Activated T-cell treated with anti-CD3 and anti-CD28 coated beads, Interleukin-2, amount 50 U/mL, for 4 hours (primary cell): ENCODE data around the gene SLC7A9. TPM values are rescaled to one million over a fixed set of nuclear protein-coding genes. Genes with fewer than 3 reads are reported as not detected.

ENCODE experiments used
- ATAC-seq, 2 donors: fragments of 200-7000 bp; cut with Tn5 transposase; one replicate each; pipeline ENCODE4 v1.10.0; 2021
- DNase-seq: peaks from one replicate; pipeline ENCODE4 v3.0.0-alpha.2; 2020
- H3K27me3 Mint-ChIP-seq: one replicate; pipeline ENCODE4 v1.8.0; 2021; ENCODE audit warnings: low read depth, mixed read lengths
- H3K36me3 Mint-ChIP-seq: one replicate; pipeline ENCODE4 v1.8.0; 2022; ENCODE audit warnings: mixed read lengths; ENCODE audit not compliant: insufficient read depth
- H3K4me1 Mint-ChIP-seq: one replicate; pipeline ENCODE4 v1.8.0; 2021; ENCODE audit warnings: low read depth, mixed read lengths
- H3K4me3 Mint-ChIP-seq: one replicate; pipeline ENCODE4 v1.8.0; 2021; ENCODE audit warnings: mild to moderate bottlenecking, moderate library complexity, mixed read lengths
- H3K9me3 Mint-ChIP-seq: one replicate; pipeline ENCODE4 v1.8.0; 2021; ENCODE audit warnings: mixed read lengths
- total RNA-seq, 3 donors: library from RNA; stranded (reverse); gene quantifications; one replicate each; pipeline ENCODE4 v1.2.1, GENCODE V29; 2021

SLC7A9 gene
- not detected for total RNA-seq

DNA sequence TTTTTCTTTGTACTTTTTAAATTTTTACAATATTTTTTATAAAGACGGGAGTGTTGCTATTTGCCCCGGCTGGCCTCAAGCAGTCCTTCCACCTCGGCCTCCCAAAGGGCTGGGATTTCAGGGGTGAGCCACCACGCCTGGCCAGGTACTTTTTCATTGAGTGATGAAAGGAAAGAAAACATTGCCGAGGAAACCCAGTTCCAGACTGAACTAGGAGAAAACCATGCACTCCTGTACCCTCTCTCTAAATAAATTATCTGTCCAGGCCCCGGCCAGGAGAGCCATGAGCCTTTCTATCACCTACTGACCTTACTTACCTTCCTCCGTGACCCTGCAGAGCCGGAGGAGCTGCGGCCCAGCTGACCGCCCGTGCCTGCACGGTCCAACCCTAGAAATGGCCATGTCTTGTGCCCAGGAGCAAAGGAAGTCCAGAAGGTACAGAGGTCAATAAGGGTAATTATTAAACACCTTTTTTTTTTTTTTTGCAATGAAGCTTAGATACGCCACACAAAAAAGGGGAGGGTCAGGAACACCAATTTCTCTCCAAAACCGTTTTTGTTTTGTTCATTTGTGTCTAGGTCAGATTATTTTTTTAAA is at the start of gene SLC7A9:
TSS of gene SLC7A9 (minus strand) at position 399 of the 597 bp plus-strand sequence. CDS start 1,233 bp downstream, outside the sequence.
- Mint-ChIP-seq H3K4me3 (no peak within 1 kb of the TSS), H3K9me3 (no peaks in the 10 kb centered on the region), H3K4me1 (no peaks in the 10 kb centered on the region), H3K27me3 (no peaks in the 10 kb centered on the region), H3K36me3 (no peaks in the 10 kb centered on the region)
- ATAC-seq (no peak), DNase-seq (no peak)

DNA sequence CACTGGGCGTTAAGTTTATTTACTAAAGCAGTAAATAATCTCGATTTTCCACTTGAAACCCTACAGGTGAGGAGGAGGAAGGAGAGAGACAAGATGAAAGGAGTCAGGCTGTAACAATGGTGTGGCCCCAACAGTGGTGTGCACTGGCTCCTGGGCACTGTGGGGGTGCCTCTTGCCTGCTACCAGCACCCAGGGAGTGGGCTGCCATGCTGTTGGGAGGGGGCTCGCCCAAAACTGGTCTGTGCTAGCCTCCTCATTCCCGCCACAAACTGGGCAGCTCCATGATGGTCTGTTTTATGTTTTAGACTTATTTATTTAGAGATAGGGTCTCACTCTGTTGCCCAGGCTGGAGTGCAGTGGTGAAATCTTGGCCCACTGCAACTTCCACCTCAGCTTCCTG is 49.8 kb upstream of the SLC7A9 start:
- DNase-seq (no peak), ATAC-seq (no peak)
- H3K36me3 Mint-ChIP-seq = peaks cover 16% of the 10 kb centered on the region
- no peaks in the 10 kb centered on the region for H3K4me1 Mint-ChIP-seq
- no peak overlapping the region for H3K4me3 Mint-ChIP-seq
- H3K27me3 Mint-ChIP-seq = no peaks in the 10 kb centered on the region
- no peaks in the 10 kb centered on the region for H3K9me3 Mint-ChIP-seq

DNA sequence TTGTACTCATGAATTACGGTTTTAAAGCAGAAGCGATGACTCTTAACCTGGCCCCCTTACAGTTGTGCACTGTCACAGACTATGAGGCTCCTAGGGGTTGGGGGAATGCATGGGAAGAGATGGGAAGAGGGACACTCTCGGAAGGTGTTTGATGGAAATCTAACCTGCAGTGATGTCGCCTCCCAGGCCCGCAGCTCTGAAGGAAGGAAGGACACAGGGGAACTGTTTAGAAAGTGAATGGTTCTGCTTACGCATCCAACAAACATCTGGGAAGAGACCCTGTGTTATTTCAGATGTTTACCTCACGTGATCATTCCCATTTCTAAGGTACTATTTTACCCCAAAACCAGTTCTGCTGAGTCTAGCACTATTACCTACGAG is 48.0 kb upstream of the SLC7A9 start:
- H3K9me3 Mint-ChIP-seq = no peaks in the 10 kb centered on the region
- no peaks in the 10 kb centered on the region for H3K4me1 Mint-ChIP-seq
- H3K27me3 Mint-ChIP-seq = no peaks in the 10 kb centered on the region
- H3K36me3 Mint-ChIP-seq = peaks cover 8% of the 10 kb centered on the region
- ATAC-seq (no peak), DNase-seq (no peak)
- no peak overlapping the region for H3K4me3 Mint-ChIP-seq

DNA sequence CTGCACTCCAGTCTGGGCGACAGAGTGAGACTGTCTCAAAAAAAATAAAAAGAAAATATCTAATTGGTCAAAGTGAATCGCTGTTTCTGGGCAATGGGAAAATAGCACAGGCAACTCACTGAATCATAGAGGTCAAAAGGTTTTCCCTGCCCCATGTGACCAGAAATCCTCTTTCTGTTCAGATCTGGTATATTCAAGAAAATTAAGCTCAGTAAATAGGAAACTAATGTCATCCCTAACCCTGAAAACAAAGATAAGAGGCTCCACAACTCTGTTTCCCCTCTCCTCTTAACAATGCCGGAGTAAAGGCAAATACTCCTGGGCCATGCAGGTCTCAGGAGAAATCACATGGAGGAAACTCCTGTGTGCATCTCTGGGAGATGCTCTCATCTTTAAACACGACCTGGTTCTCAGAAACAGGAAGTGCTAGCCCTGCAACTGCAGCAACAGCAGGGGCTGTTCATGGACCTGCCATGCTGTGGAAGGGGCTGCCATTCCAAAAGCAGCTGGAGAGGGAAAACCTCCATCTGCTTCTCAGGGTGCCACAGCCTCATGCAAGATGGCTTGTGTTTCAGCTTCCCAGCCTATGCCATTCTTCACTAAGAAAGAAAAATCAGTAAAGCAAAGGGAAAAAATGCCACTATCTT is 47.5 kb upstream of the SLC7A9 start:
- no peaks in the 10 kb centered on the region for H3K27me3 Mint-ChIP-seq

DNA sequence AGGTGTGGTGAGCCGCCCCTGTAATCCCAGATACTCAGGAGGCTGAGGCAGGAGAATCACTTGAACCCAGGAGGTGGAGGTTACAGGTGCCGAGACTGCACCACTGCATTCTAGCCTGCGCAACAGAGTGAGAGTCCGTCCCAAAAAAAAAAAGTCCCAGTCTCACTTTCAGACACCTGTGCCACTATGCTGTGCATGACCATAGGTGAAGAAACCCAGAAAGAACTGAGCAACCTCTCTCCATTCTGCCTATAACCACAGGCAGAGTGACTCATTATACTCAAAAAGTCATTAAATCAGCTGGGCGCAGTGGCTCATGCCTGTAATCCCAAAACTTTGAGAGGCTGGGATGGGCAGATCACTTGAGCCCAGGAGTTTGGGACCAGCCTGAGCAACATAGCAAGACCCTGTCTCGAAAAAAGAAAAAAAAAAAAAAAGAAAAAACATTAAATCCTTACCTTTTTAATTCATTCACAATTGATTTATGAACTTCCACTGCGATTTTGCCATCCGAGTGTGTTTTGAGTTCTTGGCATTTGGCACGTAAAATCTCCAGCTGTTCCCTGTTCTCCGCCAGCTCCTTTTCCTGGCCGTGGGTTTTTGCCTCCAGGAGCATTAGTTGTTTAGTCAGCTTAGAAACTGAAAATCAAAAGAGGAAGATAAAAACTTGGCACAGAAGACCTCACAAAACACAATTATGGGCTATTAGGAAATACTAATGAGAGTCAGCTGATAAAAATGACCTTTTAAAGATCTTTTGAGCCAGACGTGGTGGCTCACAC is 45.5 kb upstream of the SLC7A9 start:
- ATAC-seq = no peak
- DNase-seq = no peak
- no peaks in the 10 kb centered on the region for H3K9me3 Mint-ChIP-seq
- no peak overlapping the region for H3K4me3 Mint-ChIP-seq
- H3K4me1 Mint-ChIP-seq = no peaks in the 10 kb centered on the region
- H3K36me3 Mint-ChIP-seq = peaks cover 12% of the 10 kb centered on the region
- no peaks in the 10 kb centered on the region for H3K27me3 Mint-ChIP-seq

More for the DNA sequence above, 47.5 kb upstream of the SLC7A9 start:
- DNase-seq = no peak
- H3K4me1 Mint-ChIP-seq = no peaks in the 10 kb centered on the region
- peaks cover 12% of the 10 kb centered on the region for H3K36me3 Mint-ChIP-seq
- no peaks in the 10 kb centered on the region for H3K9me3 Mint-ChIP-seq
- ATAC-seq = no peak
- H3K4me3 Mint-ChIP-seq = no peak overlapping the region

DNA sequence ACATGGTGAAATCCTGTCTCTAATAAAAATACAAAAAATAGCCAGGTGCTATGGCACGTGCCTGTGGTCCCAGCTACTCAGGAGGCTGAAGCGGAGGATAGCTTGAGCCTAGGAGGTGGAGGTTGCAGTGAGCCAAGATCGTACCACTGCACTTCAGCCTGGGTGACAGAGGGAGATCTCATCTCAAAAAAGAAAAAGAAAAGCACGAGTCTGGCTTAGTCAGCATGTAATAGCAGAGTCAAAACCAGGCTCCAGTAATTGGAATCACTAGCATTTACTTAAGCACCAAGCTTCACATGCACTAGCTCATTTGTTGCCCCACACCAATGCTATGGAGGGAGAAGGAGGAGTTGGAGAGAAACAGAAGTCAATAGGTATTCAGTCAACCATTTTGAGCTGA is 41.9 kb upstream of the SLC7A9 start:
- Mint-ChIP-seq H3K27me3 (no peaks in the 10 kb centered on the region), H3K4me1 (no peaks in the 10 kb centered on the region), H3K4me3 (no peak overlapping the region), H3K36me3 (peaks cover 30% of the 10 kb centered on the region), H3K9me3 (peaks cover under 1% of the 10 kb centered on the region)
- ATAC-seq (no peak), DNase-seq (no peak)

DNA sequence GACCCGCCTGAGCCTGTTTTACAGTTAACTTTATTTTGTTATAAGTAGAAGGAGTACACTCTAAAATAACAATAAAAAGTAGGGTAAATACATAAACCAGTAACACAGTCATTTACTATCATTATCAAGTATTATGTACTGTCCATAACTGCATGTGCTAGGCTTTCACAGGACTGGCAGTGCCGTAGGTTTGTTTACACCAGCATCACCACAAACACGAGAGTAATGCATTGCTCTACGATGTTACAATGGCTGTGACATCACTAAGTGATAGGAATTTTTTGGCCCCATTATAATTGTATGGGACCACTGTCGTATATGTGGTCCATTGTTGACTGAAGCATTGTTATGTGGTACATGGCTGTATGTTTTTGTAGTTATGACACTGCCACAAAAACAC is 41.3 kb upstream of the SLC7A9 start:
- no peaks in the 10 kb centered on the region for H3K4me1 Mint-ChIP-seq
- no peak for ATAC-seq
- H3K27me3 Mint-ChIP-seq = no peaks in the 10 kb centered on the region
- H3K9me3 Mint-ChIP-seq = peaks cover 6% of the 10 kb centered on the region
- no peak overlapping the region for H3K4me3 Mint-ChIP-seq
- DNase-seq = no peak
- H3K36me3 Mint-ChIP-seq = peaks cover 36% of the 10 kb centered on the region

DNA sequence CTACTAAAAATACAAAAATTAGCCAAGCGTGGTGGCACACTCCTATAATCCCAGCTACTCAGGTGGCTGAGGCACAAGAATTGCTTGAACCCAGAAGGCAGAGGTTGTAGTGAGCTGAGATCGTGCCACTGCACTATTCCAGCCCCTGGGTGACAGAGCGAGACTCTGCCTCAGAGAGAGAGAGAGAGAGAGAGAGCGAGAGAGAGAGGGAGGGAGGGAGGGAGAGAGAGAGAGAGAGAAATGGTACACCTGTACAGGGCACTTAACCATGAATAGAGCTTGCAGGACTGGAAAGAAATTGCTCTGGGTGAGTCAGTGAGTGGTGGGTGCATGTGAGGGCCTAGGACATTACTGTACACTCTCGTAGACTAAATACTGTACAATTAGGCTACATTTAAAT is 40.5 kb upstream of the SLC7A9 start:
- Mint-ChIP-seq H3K4me1 (no peaks in the 10 kb centered on the region), H3K9me3 (peaks cover 11% of the 10 kb centered on the region), H3K4me3 (no peak overlapping the region), H3K36me3 (peaks cover 35% of the 10 kb centered on the region), H3K27me3 (no peaks in the 10 kb centered on the region)
- DNase-seq (no peak), ATAC-seq (no peak)

DNA sequence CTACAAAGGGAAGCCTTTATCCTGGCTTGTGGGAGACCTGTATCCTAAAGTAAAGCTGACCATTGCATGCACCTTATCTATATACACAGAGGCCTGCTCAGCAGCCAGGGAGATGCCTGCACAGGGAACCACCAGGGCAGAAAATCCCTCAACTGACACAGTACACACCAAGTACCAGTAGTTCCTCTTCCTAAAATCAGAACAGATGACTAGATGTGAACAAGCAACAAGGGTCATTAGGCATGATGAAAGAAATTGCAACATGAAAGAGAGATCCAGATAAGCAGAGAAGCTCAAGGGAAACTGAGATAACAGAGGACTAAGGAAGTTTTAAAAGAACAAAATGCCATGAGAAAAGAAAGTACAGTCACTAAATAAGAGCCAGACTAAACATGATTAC is 39.7 kb upstream of the SLC7A9 start:
- Mint-ChIP-seq H3K27me3 (no peaks in the 10 kb centered on the region), H3K4me3 (no peak overlapping the region), H3K36me3 (peaks cover 38% of the 10 kb centered on the region), H3K4me1 (no peaks in the 10 kb centered on the region), H3K9me3 (peaks cover 11% of the 10 kb centered on the region)
- no peak for DNase-seq
- no peak for ATAC-seq

DNA sequence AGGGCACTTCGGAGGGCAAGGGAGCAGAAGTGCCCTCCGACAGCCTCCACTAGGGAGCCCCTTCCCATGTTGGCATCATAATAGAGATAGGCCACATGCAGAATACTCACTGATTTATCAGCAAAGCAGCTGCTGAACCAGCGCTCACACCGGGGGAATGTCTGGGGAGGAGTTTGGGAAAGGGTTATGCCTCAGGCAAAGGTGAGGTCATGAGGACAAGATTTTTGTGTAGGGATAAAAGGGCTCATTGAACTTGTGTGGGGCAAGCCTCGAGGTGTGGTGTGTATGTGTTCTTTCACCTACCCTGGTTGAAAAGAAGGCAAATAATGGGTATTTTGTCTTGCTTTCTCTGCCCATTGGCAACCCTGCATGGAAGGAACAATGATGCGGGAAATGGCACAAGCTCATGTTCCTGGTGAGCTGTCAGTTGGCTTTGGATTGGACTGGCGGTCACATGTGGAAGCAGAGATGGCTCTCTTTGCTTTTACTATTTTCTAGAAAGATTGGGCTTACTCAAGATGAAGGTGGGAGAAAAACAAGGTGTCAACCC is 39.1 kb upstream of the SLC7A9 start:
- Mint-ChIP-seq H3K9me3 (peaks cover 11% of the 10 kb centered on the region), H3K4me3 (no peak overlapping the region), H3K36me3 (peaks cover 40% of the 10 kb centered on the region), H3K27me3 (no peaks in the 10 kb centered on the region), H3K4me1 (no peaks in the 10 kb centered on the region)
- DNase-seq = no peak
- no peak for ATAC-seq

DNA sequence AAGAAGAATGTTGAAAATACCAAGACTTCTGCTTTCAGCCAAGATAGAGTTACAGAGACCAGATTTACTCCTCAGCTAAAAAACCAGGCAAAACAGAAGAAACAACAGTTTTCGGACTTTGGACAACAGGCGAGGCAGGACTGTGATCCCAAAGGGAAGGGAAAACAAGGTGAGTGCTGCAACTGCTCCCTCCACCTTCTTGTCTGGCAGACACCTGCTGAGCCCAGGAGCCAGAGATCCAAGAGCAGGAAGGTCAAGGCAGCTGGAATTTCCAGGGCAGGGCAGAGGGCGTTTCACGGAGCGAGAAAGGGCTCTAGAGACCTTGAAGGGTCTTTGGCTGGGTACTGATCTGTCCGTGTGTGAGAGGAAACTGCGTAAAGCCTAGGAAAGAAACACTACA is 32.9 kb upstream of the SLC7A9 start:
- Mint-ChIP-seq H3K36me3 (peaks cover 32% of the 10 kb centered on the region), H3K27me3 (no peaks in the 10 kb centered on the region)
- no peak for ATAC-seq

DNA sequence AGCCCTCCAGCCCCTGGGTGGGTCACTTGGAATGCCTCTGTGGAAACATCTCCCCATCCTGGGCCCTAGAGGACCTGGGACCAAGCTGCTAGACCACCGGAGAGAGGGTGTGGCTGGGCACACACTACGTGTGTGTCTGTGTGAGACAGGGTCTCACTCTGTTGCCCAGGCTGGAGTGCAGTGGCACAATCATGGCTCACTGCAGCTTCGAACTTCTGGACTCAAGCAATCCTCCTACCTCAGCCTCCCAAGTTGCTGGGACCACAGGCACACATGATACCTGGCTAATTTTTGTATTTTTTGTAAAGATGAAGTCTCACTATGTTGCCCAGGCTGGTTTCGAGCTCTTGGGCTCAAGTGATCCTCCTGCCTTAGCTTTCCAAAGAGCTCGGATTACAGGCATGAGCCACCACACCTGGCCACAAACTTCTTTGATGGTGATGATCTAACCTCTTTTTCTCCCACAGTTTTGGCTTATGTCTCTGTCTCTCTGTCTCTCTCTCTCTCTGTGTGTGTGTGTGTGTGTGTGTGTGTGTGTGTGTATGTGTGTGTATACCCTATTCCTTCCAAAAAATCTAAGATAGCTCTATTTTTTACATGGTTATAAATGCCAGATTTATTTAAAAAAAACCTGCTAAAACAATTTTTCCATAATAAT is 32.1 kb upstream of the SLC7A9 start:
- no peak for ATAC-seq

More for the DNA sequence above, 32.9 kb upstream of the SLC7A9 start:
- Mint-ChIP-seq H3K4me3 (no peak overlapping the region), H3K9me3 (peaks cover 11% of the 10 kb centered on the region), H3K4me1 (no peaks in the 10 kb centered on the region)
- no peak for DNase-seq

DNA sequence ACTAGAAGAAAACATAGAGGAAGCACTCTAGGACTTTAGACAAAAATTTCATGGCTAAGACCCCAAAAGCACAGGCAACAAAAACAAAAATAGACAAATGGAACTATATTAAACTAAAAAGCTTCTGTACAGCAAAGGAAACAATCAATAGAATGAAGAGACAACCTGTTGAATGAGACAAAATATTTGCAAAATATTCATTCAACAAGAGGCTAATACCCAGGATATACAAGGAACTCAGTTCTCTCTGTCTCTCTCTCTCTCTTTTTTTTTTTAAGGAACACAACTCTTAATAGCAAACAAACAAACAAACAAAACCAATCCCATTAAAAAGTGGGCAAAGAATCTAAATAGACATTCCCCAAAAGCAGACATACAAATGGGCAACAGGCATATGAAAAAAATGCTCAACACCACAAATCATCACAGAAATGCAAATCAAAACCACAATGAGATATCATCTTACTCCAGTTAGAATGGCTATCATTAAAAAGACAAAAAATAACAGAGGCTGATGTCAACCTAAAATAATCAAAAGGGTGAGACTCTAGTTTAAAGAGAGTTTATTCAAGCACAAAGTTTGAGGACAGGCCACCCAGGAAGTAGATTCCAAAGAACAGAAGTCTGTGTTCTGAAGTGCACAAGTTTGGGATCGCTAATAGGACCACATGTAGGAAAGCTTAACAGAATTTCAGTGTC is 27.1 kb upstream of the SLC7A9 start:
- Mint-ChIP-seq H3K36me3 (peaks cover 50% of the 10 kb centered on the region), H3K4me3 (no peak overlapping the region), H3K27me3 (no peaks in the 10 kb centered on the region), H3K9me3 (peaks cover 23% of the 10 kb centered on the region), H3K4me1 (peaks cover 6% of the 10 kb centered on the region)
- ATAC-seq = no peak
- no peak for DNase-seq

More for the DNA sequence above, 32.1 kb upstream of the SLC7A9 start:
- peaks cover 2% of the 10 kb centered on the region for H3K4me1 Mint-ChIP-seq
- DNase-seq = no peak
- H3K4me3 Mint-ChIP-seq = no peak overlapping the region
- no peaks in the 10 kb centered on the region for H3K27me3 Mint-ChIP-seq
- peaks cover 38% of the 10 kb centered on the region for H3K36me3 Mint-ChIP-seq
- peaks cover 11% of the 10 kb centered on the region for H3K9me3 Mint-ChIP-seq

DNA sequence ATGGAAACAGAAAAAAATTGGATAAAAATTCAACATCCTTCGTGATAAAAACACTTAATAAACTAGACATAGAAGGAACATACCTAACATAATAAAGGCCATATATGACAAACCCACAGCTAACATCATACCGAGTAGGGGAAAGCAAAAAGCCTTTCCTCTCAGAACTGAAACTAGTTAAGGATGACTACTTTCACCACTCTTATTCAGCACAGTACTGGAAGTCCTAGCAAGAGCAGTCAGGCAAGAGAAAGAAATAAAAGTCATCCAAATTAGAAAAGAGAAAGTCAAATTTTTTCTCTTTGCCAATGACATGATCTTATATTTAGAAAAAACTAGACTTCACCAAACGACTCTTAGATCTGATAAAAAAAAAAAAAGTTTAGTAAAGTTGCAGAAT is 25.8 kb upstream of the SLC7A9 start:
- ATAC-seq (peak; percentile 54 to 55), DNase-seq (no peak)
- Mint-ChIP-seq H3K4me1 (peaks cover 6% of the 10 kb centered on the region), H3K4me3 (no peak overlapping the region), H3K27me3 (no peaks in the 10 kb centered on the region), H3K9me3 (peaks cover 28% of the 10 kb centered on the region), H3K36me3 (peaks cover 52% of the 10 kb centered on the region)
